ENCODE results near the gene RHBDD1. TPM values are rescaled to one million over a fixed set of nuclear protein-coding genes. Genes with fewer than 3 reads are reported as not detected.

Gene RHBDD1
- total and polyA plus RNA-seq, 4 donors: 4.8 to 66.4 (median 24.7) TPM

GRCh38 chr2:226797989-226798421, 37.8 kb upstream of the RHBDD1 start:
- H3K4me3 ChIP-seq: peak overlapping the region; percentile 64
- 58 to 62% methylated on average over 23 of the region's 23 CpGs for WGBS, 2 donors
- no peak for TF ChIP-seq CTCF (IDR thresholded peaks at IDR 0.05; ENCODE audit: control extremely low read depth, extremely low read depth)
- DNase-seq: no peak
- peaks cover 0 to 47% (median 13%) of the 10 kb centered on the region in 5 donors for H3K4me1 ChIP-seq (ENCODE audit: control insufficient read depth in 5 of 5, insufficient read depth in 5 of 5, low read length in 5 of 5)
- peak overlapping the region; percentile 74 to 89 for H3K27ac ChIP-seq (ENCODE audit: low read depth in 1 of 2, low read length in 1 of 2)
- peaks cover 0 to 4% (median 0%) of the 10 kb centered on the region in 4 donors for H3K9me3 ChIP-seq (ENCODE audit: control insufficient read depth in 4 of 4, insufficient read depth in 3 of 4, low read length in 3 of 4)
- peak overlapping the region; percentile 39 to 97 for H3K9ac ChIP-seq (ENCODE audit: insufficient read depth in 1 of 2, low read length in 2 of 2)
- H3K27me3 ChIP-seq (ENCODE audit: control insufficient read depth in 3 of 3, insufficient read depth in 3 of 3, low read length in 2 of 3): no peaks in the 10 kb centered on the region
- ATAC-seq (ENCODE audit: insufficient read depth, low FRiP score): no peak
- peaks cover 0 to 45% (median 13%) of the 10 kb centered on the region in 4 donors for H3K36me3 ChIP-seq (ENCODE audit: control insufficient read depth in 4 of 4, insufficient read depth in 4 of 4, low read length in 4 of 4)

- Histone ChIP-seq H3K27me3 (ENCODE audit: control insufficient read depth in 3 of 3, insufficient read depth in 3 of 3, low read length in 2 of 3) (no peaks in the 10 kb centered on the region), H3K27ac (ENCODE audit: low read depth in 1 of 2, low read length in 1 of 2) (peak overlapping the region; percentile 74 to 89), H3K36me3 (ENCODE audit: control insufficient read depth in 4 of 4, insufficient read depth in 4 of 4, low read length in 4 of 4) (peaks cover 0 to 45% (median 13%) of the 10 kb centered on the region in 4 donors), H3K9me3 (ENCODE audit: control insufficient read depth in 4 of 4, insufficient read depth in 3 of 4, low read length in 3 of 4) (peaks cover 0 to 4% (median 0%) of the 10 kb centered on the region in 4 donors), H3K4me1 (ENCODE audit: control insufficient read depth in 5 of 5, insufficient read depth in 5 of 5, low read length in 5 of 5) (peaks cover 0 to 47% (median 13%) of the 10 kb centered on the region in 5 donors), H3K4me3 (peak overlapping the region; percentile 64), H3K9ac (ENCODE audit: insufficient read depth in 1 of 2, low read length in 2 of 2) (peak overlapping the region; percentile 39 to 97)
- DNase-seq (peak; percentile 72 to 77 (median 76)), ATAC-seq (ENCODE audit: insufficient read depth, low FRiP score) (no peak)
- no peak for TF ChIP-seq CTCF (IDR thresholded peaks at IDR 0.05; ENCODE audit: control extremely low read depth, extremely low read depth)
- 2 to 6% methylated on average over 78 to 80 of the region's 80 CpGs for whole genome bisulfite sequencing, 2 donors
Observed at GRCh38 chr2:226798422-226799210, 37.2 kb upstream of the RHBDD1 start.

GRCh38 chr2:226799211-226799975, 36.5 kb upstream of the RHBDD1 start, which contains the start of gene IRS1:
IRS1 (minus strand) TSS chr2:226799820; CDS start chr2:226798738, 1,082 bp downstream.
- no peaks in the 10 kb centered on the region for H3K27me3 ChIP-seq (ENCODE audit: control insufficient read depth in 3 of 3, insufficient read depth in 3 of 3, low read length in 2 of 3)
- H3K4me3 ChIP-seq: peak within 1 kb of the TSS; percentile 64
- peaks cover 0 to 41% (median 13%) of the 10 kb centered on the region in 5 donors for H3K4me1 ChIP-seq (ENCODE audit: control insufficient read depth in 5 of 5, insufficient read depth in 5 of 5, low read length in 5 of 5)
- 0% methylated on average over 63 to 80 of the region's 82 CpGs for WGBS, 2 donors
- peaks cover 0 to 42% (median 12%) of the 10 kb centered on the region in 4 donors for H3K36me3 ChIP-seq (ENCODE audit: control insufficient read depth in 4 of 4, insufficient read depth in 4 of 4, low read length in 4 of 4)
- ATAC-seq (ENCODE audit: insufficient read depth, low FRiP score) (peak; percentile 55), DNase-seq (peak; percentile 90 to 95 (median 91))
- H3K27ac ChIP-seq (ENCODE audit: low read depth in 1 of 2, low read length in 1 of 2): peak within 1 kb of the TSS; percentile 74 to 89
- peak within 1 kb of the TSS; percentile 39 to 97 for H3K9ac ChIP-seq (ENCODE audit: insufficient read depth in 1 of 2, low read length in 2 of 2)
- TF ChIP-seq CTCF (IDR thresholded peaks at IDR 0.05; ENCODE audit: control extremely low read depth, extremely low read depth): no peak
- peaks cover 0 to 4% (median 0%) of the 10 kb centered on the region in 4 donors for H3K9me3 ChIP-seq (ENCODE audit: control insufficient read depth in 4 of 4, insufficient read depth in 3 of 4, low read length in 3 of 4)

Data from lung (tissue), 12 donors.